ENCODE data around the gene GFER.

The GFER gene

DNA sequence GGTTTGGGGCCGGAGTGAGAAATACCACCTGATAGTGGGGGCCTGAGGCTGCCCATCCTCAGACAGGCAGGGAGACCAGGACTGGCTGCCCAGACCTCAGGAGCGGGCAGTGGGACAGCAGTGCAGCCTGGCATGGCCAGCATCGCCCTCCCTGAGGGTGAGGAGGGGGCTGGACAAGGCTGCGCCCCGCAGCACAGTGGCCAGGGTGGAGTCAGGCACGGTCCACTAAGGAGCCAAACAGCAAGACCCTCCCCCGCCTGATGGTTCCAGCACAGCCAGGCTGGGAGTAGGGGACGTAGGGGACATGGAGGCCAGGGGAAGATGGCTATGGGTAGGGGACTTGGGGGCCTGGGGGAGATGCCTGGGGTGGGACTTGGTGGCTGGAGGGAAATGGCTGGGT lies 22.3 kb downstream of the GFER start:
- no peak for DNase-seq
- H3K9me3 ChIP-seq (ENCODE audit: severe bottlenecking) = no peaks in the 10 kb centered on the region
- TF ChIP-seq, protein P1, sequence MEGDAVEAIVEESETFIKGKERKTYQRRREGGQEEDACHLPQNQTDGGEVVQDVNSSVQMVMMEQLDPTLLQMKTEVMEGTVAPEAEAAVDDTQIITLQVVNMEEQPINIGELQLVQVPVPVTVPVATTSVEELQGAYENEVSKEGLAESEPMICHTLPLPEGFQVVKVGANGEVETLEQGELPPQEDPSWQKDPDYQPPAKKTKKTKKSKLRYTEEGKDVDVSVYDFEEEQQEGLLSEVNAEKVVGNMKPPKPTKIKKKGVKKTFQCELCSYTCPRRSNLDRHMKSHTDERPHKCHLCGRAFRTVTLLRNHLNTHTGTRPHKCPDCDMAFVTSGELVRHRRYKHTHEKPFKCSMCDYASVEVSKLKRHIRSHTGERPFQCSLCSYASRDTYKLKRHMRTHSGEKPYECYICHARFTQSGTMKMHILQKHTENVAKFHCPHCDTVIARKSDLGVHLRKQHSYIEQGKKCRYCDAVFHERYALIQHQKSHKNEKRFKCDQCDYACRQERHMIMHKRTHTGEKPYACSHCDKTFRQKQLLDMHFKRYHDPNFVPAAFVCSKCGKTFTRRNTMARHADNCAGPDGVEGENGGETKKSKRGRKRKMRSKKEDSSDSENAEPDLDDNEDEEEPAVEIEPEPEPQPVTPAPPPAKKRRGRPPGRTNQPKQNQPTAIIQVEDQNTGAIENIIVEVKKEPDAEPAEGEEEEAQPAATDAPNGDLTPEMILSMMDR (IDR thresholded peaks at IDR 0.05; ENCODE audit: low read depth, low read length) = no peak
- H3K27me3 ChIP-seq (ENCODE audit: insufficient read depth, low read depth, severe bottlenecking) = no peaks in the 10 kb centered on the region
- no peak overlapping the region for H3K4me3 ChIP-seq (ENCODE audit: low read depth, low read length)
- no peak overlapping the region for H3K27ac ChIP-seq
- H3K36me3 ChIP-seq = peaks cover 60% of the 10 kb centered on the region

DNA sequence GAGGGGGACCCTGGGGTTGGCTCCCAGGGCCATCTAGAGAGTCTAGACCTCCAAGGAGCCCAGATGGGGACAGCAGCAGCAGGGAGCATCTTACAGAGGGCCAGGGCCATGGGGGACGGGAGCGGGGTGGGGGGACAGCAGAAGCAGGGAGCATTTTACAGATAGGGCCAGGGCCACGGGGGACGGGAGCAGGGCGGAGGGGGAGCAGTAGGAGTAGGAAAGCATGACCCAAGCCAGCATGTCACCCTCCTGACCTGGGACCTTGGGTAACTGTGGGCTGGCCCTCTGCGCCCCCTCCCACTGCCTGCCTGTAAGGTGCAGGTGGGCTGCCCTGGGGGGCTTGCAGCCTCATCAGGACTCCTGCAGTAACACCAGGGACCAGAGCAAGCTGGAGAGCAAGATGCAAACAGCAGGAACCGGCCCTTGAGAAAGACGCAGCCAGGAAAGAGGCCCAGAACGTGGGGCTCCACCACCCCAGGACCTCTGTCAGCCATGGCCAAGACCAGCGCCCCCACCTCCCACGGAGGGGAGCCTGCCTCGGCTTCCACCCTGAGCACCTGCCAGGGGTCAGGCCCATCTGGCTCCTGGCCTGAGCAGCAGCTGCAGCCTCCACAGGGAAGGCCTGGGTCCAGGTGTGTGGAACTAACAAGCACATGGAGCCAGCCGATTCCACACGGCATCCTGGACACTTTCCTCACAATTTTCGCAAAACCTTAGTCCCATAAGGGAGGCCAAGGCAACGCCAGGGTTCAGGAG lies 23.3 kb downstream of the GFER start:
- no peak for DNase-seq
- no peaks in the 10 kb centered on the region for H3K9me3 ChIP-seq (ENCODE audit: severe bottlenecking)
- H3K27ac ChIP-seq = no peak overlapping the region
- peaks cover 51% of the 10 kb centered on the region for H3K36me3 ChIP-seq
- TF ChIP-seq, protein P1 (IDR thresholded peaks at IDR 0.05; ENCODE audit: low read depth, low read length) = no peak
- H3K27me3 ChIP-seq (ENCODE audit: insufficient read depth, low read depth, severe bottlenecking) = no peaks in the 10 kb centered on the region
- no peak overlapping the region for H3K4me3 ChIP-seq (ENCODE audit: low read depth, low read length)

DNA sequence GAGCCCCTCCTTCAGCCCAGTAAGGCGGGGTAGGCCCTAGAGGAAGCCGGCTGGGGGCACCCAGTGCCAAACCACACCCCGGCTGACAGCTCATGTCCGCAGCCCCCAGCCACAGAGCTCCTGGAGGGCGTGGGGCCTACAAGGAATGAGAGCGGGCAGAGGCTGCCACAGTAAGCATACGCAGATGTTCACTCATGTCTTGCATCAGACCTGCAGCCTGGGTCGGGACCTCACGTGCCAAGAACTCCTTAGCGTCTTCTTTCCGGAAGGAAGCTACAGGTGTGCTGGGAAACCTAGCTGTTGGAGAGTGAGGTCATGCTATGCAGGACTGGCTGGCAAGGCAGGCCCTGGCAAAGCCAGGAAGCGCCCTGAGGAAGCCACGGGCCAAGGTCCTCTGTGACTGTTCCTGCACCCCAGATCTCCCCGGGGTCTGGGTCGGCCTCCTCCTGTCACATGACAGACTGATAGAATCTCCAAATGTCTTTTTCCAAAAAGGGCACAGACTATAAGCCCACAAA lies 24.1 kb downstream of the GFER start:
- DNase-seq = no peak
- no peaks in the 10 kb centered on the region for H3K27me3 ChIP-seq (ENCODE audit: insufficient read depth, low read depth, severe bottlenecking)
- no peaks in the 10 kb centered on the region for H3K9me3 ChIP-seq (ENCODE audit: severe bottlenecking)
- H3K4me3 ChIP-seq (ENCODE audit: low read depth, low read length) = no peak overlapping the region; the same call in 1 of the 2 replicates
- peaks cover 43% of the 10 kb centered on the region for H3K36me3 ChIP-seq
- peak overlapping the region; percentile 86; the same call in 1 of the 2 replicates for H3K27ac ChIP-seq
- TF ChIP-seq, protein P1 (IDR thresholded peaks at IDR 0.05; ENCODE audit: low read depth, low read length) = no peak

DNA sequence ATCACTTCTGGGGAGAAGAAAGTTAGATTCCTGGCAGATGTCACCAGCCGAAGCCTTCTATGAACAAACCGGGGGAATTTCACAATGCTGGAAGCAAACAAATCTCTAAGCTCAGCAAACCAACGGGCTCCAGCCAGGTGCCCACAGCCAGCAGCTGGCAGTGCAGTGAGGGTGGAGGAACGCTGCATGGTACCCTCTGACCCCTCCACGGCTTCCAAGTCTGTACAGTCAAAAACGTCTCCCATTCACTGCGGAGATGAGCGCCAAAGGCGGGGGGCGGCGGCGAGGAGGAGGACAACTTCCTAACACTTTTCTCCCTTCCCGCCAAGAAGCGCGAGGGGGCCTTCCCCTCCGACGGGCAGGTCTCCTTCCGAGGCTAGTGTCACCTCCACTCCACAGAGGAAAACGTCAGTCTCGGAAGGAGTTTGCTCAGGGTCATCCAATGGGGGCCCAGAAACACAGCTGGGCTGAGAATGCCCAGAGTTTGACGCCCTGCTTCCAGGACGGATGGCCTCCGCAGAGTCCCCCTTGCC lies 24.7 kb downstream of the GFER start:
- Histone ChIP-seq H3K36me3 (peaks cover 37% of the 10 kb centered on the region), H3K27me3 (ENCODE audit: insufficient read depth, low read depth, severe bottlenecking) (no peaks in the 10 kb centered on the region), H3K9me3 (ENCODE audit: severe bottlenecking) (no peaks in the 10 kb centered on the region), H3K4me3 (ENCODE audit: low read depth, low read length) (peak overlapping the region; percentile 73), H3K27ac (peak overlapping the region; percentile 86)
- DNase-seq = no peak
- TF ChIP-seq, protein P1 (IDR thresholded peaks at IDR 0.05; ENCODE audit: low read depth, low read length) = no peak

DNA sequence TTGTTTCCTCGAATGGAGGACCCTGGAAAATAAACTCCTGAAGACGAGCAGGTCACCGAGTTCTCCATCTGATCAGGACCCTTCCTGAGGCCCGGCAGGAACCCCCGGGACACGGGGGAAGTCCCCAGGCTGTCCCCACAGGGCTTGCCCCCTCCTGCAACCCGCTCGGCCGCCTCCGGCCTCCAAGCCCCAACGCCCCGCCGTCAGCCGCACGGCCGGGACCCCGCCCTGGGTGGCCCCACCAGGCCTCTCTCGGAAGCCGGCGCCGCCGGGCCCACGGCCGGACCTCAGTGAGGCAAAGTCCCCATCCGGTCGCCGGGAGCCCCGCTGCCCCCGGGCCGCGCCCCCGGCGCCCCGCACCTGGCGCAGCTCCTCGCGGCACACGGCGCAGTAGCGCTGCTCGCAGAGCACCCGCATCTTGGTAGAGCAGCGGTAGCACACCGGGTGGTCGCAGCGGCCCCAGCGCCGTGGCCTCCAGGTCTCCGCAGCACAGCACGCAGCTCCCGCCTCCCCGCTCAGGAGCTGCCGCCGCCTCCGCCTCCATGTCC lies 25.2 kb downstream of the GFER start:
- Histone ChIP-seq H3K4me3 (ENCODE audit: low read depth, low read length) (peak overlapping the region; percentile 73), H3K27ac (peak overlapping the region; percentile 86), H3K9me3 (ENCODE audit: severe bottlenecking) (no peaks in the 10 kb centered on the region), H3K36me3 (peaks cover 36% of the 10 kb centered on the region), H3K27me3 (ENCODE audit: insufficient read depth, low read depth, severe bottlenecking) (no peaks in the 10 kb centered on the region)
- DNase-seq = no peak
- TF ChIP-seq, protein P1 (IDR thresholded peaks at IDR 0.05; ENCODE audit: low read depth, low read length) = no peak
